Activated CD4-positive, alpha-beta T cell treated with anti-CD3 and anti-CD28 coated beads, Interleukin-2, amount 50 U/mL, for 4 hours (primary cell): Measurements from ENCODE around the gene MMP17.

ENCODE experiments used
- DNase-seq, 2 experiments: peaks; one replicate each; pipeline ENCODE4 v3.0.0-alpha.2; 2020

Gene MMP17

DNA sequence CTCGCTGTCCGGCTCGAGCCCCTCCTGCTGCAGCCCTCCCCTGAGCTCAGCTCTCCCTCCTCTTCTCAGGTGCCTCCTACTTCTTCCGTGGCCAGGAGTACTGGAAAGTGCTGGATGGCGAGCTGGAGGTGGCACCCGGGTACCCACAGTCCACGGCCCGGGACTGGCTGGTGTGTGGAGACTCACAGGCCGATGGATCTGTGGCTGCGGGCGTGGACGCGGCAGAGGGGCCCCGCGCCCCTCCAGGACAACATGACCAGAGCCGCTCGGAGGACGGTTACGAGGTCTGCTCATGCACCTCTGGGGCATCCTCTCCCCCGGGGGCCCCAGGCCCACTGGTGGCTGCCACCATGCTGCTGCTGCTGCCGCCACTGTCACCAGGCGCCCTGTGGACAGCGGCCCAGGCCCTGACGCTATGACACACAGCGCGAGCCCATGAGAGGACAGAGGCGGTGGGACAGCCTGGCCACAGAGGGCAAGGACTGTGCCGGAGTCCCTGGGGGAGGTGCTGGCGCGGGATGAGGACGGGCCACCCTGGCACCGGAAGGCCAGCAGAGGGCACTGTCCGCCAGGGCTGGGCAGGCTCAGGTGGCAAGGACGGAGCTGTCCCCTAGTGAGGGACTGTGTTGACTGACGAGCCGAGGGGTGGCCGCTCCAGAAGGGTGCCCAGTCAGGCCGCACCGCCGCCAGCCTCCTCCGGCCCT, 22.8 kb downstream of the MMP17 start:
- DNase-seq = no peak

GRCh38 chr12:131851741-131852550, 23.8 kb downstream of the MMP17 start:
- no peak for DNase-seq

- DNase-seq = no peak
Measured at GRCh38 chr12:131852551-131853299, 24.5 kb downstream of the MMP17 start.

GRCh38 chr12:131853832-131854797, 25.9 kb downstream of the MMP17 start:
- no peak for DNase-seq

- DNase-seq = no peak
Measured at GRCh38 chr12:131854861-131855476, 26.8 kb downstream of the MMP17 start.

DNA sequence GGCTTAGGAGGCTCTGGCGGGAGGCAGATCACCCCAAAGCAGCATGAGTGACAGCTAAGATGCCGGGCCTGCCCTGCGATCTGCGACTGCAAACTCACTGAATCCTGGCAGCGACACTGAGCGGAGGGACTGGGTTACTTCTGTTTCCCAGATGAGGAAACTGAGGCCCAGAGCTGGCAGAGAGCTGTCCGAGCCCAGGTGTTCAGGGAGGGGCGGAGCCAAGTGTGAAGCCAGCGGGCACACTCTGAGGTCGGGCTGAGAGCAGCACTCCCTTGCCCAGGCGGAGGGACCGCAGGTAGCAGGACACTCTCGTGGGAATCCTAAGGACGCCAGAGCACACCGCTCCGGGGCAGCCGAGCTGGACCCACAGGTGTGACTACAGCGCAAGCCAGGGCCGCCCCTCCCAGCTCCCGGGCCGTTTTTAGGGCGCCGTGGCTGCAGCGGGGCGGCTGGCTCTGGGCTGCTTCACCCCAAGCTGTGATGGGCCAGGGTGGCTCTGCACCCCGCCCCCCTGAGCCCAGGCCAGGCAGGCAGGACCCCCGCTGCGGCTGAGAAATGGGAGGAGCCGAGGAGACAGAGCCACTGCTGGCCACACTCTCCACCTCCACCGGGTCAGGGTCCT, 27.4 kb downstream of the MMP17 start:
- DNase-seq = no peak

GRCh38 chr12:131856366-131857097, 28.3 kb downstream of the MMP17 start:
- no peak for DNase-seq

- no peak for DNase-seq
Measured at GRCh38 chr12:131857908-131858850, 30.0 kb downstream of the MMP17 start.

DNA sequence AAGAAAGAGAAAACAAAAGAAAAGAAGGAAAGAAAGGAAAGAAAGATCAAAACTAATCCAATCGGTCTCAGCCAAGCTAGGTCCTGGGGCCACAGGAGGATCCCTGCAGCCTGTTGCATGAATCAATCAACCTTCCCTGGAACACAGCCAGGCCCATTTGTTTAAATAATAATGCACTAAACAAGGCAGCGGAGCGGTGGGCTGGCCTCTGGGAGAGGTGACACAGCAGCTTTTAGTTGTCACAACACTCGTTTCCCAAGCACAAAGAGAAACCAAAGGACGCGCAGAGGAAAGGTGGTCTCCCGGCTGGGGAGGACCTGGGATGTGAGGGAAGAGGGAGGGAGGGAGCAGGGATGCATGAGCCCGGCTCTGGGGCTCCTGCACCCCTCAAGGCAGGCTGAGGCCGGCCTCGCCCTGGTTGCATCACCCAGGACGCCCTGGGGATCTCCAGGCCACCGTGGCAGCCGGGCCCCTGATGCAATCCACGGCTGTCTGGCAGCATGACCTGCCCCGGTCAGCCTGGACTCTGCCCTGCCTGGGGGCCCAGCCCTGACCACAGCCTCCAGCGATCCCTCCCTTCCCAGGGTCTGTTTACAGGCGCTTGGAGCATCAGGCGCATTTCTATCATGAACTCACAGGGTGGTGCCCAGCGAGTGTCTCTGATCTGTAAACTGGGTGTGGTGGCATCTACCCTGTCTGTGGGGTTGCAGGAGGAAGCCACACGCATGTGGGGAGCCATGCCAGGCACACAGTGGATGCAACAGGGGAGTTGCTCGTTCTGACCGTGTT, 32.5 kb downstream of the MMP17 start:
- DNase-seq = no peak

DNA sequence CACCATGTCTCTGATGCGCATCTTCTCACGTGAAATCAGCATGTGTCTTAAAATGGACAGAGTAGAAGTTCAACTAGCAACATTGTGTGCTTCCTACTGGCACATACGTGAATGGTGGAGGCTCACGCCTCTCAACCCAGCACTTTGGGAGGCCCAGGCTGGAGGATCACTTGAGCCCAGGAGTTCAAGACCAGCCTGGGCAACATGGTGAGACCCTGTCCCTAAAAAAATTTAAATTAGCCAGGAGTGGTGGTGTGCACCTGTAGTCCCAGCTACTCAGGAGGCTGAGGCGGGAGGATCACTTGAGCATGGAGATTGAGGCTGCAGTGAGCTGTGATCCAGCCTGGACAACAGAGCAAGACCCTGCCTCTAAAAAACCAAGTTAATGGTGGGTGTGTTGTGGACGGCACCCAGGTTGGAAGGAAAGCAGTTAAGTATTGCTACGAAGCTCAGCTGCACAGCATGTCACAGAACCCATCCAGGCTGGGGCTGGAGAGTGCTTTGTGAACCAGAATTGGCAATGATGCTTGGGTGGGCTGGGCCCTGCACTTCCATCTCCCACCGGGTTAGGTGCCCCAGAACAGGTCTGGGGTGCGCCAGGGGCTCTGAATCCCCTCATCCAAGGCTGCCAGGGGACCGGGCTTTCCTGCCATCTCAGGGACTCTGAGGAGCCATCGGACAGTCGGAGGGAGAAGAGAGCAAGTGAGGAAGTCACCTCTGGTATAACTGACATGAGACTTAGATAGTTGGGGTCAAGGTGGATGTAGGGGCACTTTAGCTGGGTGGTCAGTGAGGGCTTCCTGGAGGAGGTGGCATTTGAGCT, 33.3 kb downstream of the MMP17 start:
- no peak for DNase-seq

- DNase-seq = no peak
Measured at GRCh38 chr12:131862084-131862441, 33.9 kb downstream of the MMP17 start.

GRCh38 chr12:131862600-131862993, 34.4 kb downstream of the MMP17 start:
- DNase-seq = no peak

DNA sequence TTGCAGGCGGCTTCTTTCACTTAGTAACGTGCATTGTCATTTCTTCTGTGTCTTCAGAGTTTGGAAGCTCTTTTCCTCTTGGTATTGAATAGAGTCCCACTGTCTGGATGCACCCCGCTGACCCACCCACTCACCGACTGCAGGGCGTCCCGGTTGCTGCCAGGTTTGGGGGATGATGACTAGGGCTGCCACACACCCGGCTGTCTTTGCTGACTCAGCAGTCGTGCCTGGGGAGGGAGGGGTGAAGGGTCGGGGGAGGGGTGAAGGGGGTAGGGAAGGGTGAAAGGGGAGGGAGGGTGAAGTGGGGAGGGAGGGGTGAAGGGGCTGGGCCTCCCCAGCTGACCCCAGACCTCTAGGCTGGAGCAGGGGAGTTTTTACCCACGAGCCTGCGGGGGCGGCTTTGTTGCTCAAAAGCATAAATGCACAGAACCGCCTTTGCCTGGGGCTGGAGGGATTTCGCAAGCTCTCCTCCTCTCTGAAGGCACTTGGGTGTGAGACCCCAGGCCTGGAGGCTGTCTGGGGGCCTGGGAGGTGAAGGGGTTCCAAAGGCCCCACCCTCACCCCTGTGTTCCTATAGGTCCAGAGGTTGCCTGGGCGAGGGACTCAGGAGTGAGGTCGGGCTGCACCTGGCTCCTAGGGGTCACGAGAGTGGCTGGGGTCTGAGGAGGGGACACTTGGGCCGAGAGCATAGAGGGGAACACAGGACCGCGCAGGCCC, 35.0 kb downstream of the MMP17 start:
- no peak for DNase-seq

DNA sequence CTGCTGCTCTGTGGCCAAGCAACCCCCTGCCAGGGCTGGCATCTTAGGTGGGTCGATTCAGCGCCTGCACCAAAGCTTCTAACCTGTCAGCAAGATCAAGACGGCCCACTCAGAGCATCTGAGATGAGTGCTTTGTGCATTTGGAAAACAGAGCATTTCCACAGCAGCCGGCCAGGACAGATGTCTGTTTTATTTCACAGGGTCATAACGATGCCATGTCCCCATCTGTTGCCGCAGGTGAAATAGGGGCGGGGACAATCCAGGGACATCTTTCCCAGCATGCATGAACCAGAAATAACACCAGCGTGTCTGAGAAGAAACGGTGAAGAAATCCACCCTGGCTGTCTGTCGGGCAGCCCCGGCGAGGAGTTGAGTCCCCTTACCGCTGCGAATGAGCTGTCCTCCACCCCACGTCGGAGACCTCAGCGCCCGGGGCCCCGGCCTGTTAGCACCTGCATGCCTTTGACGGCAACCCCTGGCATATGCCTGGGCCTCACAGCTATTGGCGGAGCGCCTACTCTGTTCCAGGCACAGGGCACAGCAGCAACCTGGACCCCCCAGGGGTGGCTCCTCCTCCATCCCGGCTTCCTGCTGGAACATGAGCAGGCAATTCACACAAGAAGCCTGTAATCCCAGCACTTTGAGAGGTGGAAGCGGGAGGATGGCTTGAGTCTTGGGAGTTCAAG, 35.7 kb downstream of the MMP17 start:
- no peak for DNase-seq

GRCh38 chr12:131864469-131864868, 36.3 kb downstream of the MMP17 start:
- no peak for DNase-seq

- DNase-seq = no peak
Measured at GRCh38 chr12:131865180-131865875, 37.1 kb downstream of the MMP17 start.
